RWPE1 (cell line): ENCODE results near the gene BEND5.

Experiments
- CTCF ChIA-PET: fragments of 350-600 bp; sonication (Branson Sonifier 250); formaldehyde crosslinking; extraction: SDS; loops from one replicate; lab custom pipeline; 2021; lab: Yijun Ruan, JAX
- POLR2A ChIA-PET: fragments of 400-600 bp; formaldehyde crosslinking; extraction: SDS; loops from one replicate; lab custom pipeline; 2020; ENCODE audit warnings: antibody characterized with exemption; ENCODE audit not compliant: low non-redundant PET; lab: Yijun Ruan, JAX
- DNase-seq: peaks from one replicate; pipeline ENCODE4 v3.0.0; 2012; ENCODE audit warnings: low spot score
- H3K27ac ChIP-seq: fragments of 450-650 bp; 2 replicates; pipeline ENCODE4 v1.5.1; 2017
- CTCF ChIP-seq: fragments of 450-650 bp; conservative IDR thresholded peaks from 2 replicates; pipeline ENCODE4 v1.5.1; 2017; ENCODE audit warnings: low read depth, mild to moderate bottlenecking

The BEND5 gene

GRCh38 chr1:48746906-48747305 is 29.8 kb downstream of the BEND5 start:
- POLR2A ChIA-PET, result no interaction called here
- CTCF ChIA-PET, result no interaction called here
- no peak overlapping the region for H3K27ac ChIP-seq
- no peak for TF ChIP-seq CTCF
- no peak for DNase-seq

- no peak overlapping the region for H3K27ac ChIP-seq
- no peak for DNase-seq
- ChIA-PET CTCF (no interaction called here), POLR2A (no interaction called here)
- TF ChIP-seq CTCF, result no peak
These were observed 32.7 kb downstream of the BEND5 start for GRCh38 chr1:48744032-48744431.

GRCh38 chr1:48743480-48743879 is 33.2 kb downstream of the BEND5 start:
- ChIA-PET POLR2A (no interaction called here), CTCF (interaction anchor here (0.6 kb wide), 2 partner anchors 67 to 172 kb away, joined by 4 read pairs; no protein-coding TSS in a partner anchor)
- no peak for TF ChIP-seq CTCF
- no peak for DNase-seq
- H3K27ac ChIP-seq, result no peak overlapping the region

- no peak overlapping the region for H3K27ac ChIP-seq
- POLR2A ChIA-PET, result no interaction called here
- TF ChIP-seq CTCF, result no peak
- DNase-seq, result no peak
- CTCF ChIA-PET, result no interaction called here
These were observed 35.3 kb downstream of the BEND5 start for GRCh38 chr1:48741380-48741779.

DNA sequence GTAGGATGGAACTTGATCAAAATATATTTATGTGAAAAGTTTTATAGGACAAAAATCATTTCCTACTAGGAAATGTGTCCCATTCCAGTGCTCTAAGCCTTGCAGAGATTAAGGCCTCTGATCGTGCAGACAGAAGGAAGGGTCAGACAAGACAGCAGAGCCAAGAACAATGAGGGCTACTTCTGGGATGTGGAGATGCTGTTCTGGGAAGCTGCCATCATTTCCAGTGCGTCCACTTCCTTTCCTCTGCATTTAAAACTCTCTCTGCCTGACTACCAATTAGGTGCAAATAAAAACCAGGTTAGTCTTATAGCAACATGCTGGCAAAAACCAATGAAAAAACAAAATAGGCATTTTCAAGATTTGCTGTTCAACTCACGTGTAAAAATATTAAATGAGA is 36.1 kb downstream of the BEND5 start:
- no peak for TF ChIP-seq CTCF
- DNase-seq, result no peak
- no peak overlapping the region for H3K27ac ChIP-seq
- CTCF ChIA-PET, result no interaction called here
- POLR2A ChIA-PET, result no interaction called here

- no peak for TF ChIP-seq CTCF
- ChIA-PET CTCF (interaction anchor here (1.3 kb wide), 1 partner anchor 177 kb away, joined by 3 read pairs; no protein-coding TSS in a partner anchor), POLR2A (no interaction called here)
- H3K27ac ChIP-seq, result no peak overlapping the region
- DNase-seq, result no peak
These were observed 37.6 kb downstream of the BEND5 start for GRCh38 chr1:48739091-48739490.
